GM12872 (cell line): ENCODE measurements around the gene WDR90.

Experiments
- CTCF ChIP-seq: IDR thresholded peaks from 3 replicates; pipeline ENCODE4 v1.5.1; 2011; ENCODE audit warnings: low read depth, mild to moderate bottlenecking, low read length, moderate library complexity; ENCODE audit not compliant: insufficient read depth

The WDR90 gene

DNA sequence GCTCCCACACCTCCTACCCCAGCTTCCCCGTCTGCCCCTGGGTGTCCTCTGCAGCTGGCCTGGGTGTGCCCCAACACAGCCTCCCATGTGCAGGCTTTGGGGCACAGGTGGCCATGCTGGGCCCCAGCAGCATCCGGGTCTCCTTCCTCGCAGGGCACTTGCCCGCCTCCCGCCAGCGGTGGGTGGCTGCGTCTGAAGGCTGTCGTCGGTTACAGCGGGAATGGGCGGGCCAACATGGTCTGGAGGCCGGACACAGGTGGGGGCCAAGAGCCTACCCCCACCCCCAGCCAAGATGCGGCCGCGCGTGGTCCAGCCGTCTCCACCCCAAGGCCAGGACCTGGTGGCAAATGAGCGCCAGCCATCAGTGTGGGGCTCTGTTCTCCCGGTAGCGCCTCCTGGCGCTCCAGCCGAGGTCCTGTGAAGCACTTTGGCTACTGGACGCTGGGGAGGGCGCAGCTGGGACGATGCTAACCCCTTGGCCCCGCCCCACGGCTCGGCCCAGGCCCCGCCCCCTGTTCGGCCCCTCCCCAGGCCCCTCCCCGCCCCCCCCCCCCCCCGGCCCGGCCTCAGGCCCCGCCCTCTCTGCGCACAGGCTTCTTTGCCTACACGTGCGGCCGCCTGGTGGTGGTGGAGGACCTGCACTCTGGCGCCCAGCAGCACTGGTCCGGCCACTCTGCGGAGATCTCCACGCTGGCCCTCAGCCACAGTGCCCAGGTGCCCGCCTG is 11.5 kb downstream of the WDR90 start:
- peak; percentile 51 for TF ChIP-seq CTCF

DNA sequence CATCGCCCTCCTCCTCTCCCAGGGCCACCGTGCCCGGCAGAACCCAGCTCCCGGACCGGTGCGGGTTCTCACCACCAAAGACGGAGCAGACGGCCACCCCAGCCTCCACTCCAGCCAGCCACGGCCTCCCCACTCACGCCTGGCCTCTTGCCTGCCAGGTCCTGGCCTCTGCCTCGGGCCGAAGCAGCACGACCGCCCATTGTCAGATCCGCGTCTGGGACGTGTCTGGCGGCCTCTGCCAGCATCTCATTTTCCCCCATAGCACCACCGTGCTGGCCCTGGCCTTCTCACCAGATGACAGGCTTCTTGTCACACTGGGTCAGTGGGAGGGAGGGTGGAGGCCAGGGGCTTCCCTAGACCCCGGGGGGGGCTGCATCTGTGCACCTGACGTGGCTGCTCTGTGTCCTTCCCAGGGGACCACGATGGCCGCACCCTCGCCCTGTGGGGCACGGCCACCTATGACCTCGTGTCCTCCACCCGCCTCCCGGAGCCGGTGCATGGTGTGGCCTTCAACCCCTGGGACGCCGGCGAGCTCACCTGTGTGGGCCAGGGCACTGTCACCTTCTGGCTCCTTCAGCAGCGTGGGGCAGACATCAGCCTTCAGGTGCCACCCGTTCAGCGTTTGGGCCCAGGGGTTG is 12.1 kb downstream of the WDR90 start:
- no peak for TF ChIP-seq CTCF

- TF ChIP-seq CTCF: no peak
Measured at GRCh38 chr16:662095-662494, 12.9 kb downstream of the WDR90 start.

DNA sequence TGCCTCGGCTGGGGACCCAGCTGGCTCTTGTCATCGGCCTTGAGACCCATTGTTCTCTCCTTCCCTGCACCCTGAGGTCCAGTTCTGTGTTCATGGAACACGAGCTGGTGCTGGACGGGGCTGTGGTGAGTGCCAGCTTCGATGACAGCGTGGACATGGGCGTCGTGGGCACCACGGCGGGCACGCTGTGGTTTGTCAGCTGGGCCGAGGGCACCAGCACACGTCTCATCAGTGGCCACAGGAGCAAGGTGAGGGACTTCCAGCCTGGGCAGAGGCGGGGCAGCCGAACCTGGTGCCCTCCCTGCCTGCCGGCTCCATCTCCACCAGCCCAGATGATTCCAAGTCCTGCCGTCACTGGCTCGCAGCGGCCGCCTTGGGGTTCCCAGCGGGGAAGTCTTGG is 13.4 kb downstream of the WDR90 start:
- TF ChIP-seq CTCF: no peak

DNA sequence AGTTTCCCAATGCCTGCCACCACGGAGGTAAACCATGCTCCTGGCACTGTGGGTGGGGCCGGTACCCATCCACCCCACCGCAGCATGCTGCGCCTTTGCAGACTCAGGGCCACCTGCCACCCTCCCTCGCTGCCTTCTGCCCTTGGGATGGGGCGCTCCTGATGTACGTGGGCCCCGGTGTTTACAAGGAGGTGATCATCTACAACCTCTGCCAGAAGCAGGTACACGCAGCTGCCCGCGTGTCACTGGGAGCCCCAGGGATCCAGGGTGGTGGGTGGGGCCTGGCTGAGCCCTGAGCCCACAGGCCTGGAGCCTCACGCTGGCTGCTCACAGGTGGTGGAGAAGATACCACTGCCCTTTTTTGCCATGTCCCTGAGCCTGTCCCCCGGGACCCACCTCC is 17.4 kb downstream of the WDR90 start:
- no peak for TF ChIP-seq CTCF

DNA sequence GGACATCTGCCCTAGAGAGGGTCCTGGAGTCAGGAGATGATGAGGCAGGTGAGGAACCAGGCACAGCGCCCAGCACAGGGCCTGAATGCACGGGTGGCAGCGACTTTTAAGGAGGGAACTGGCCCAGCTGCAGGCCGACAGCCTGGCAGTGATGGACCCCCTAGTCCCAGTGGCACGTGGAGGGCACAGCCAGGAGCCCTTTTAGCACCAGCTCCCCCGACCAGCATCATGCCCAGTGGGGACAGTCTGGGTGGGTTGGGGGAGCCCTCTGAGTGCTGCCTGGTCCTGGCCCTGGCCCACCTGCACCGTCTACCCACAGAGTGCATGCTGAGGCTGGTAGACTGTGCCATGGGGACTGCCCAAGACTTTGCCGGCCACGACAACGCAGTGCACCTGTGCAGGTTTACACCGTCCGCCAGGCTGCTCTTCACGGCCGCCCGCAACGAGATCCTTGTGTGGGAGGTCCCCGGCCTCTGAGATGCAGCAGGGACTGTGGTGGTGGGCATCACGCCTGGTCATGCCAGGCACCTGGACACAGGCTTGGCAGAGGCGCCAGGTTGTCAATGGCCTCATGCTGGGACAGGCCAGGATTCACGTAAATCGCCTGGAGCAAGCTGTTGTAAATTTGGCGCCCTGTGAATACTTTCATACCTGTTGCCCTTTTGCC is 18.1 kb downstream of the WDR90 start:
- TF ChIP-seq CTCF: no peak

DNA sequence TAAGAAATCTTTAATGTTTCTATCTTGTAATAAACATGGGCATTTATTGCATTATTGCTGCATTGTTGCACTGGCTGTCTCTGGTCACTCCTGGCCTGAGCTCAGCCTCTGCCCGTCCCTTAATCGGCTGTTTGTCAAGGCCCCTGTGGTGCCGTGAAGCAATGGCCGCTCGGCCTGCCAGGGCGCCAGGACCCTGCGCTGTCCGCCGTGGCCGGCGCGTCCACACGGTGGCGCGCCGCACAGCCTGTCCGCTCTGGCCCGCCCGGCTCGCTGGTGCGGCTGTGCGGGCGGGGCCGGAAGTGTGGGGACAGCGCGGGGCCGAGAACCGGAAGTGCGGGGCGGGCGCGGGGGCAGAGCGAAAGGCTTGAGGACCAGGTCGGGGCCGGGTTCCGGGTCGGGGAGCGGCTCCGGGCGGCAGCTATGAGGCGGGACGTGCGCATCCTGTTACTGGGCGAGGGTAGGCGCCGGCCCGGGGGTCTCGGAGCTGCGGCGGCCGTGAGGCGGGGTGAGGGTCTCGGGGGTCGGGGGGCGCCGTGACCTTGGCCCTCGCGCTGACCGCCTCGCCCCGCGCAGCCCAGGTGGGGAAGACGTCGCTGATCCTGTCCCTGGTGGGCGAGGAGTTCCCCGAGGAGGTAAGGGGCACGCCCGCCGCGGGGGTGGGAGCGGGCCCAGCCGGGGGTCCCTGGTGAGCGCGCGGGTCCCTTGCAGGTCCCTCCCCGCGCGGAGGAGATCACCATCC is 18.8 kb downstream of the WDR90 start, which contains the start of gene RHOT2:
RHOT2 (plus strand) TSS at position 353 of the 739 bp plus-strand sequence; CDS start at position 421, 68 bp downstream.
- TF ChIP-seq CTCF: peak; percentile 79
